ENCODE results near the gene TMSB4X.

GRCh38 chrX:12994321-12994720 is 19.4 kb downstream of the TMSB4X start:
- TF ChIP-seq EZH2 (IDR thresholded peaks at IDR 0.05) (no peak), FOXP2 (optimal IDR thresholded peaks at IDR 0.05; ENCODE audit: control extremely low read depth, extremely low read length, insufficient read depth) (no peak), POLR2AphosphoS5 (IDR thresholded peaks at IDR 0.05; ENCODE audit: borderline replicate concordance, low read depth, low read length) (no peak)
